Measurements from ENCODE around the gene VEPH1. TPM values are rescaled to one million over a fixed set of nuclear protein-coding genes. Genes with fewer than 3 reads are reported as not detected.

The VEPH1 gene
- total RNA-seq, 2 donors from 2014 or later: 0.15 to 3.9 TPM

GRCh38 chr3:157376603-157377300 lies 126.5 kb downstream of the VEPH1 start:
- H3K9me3 ChIP-seq (ENCODE audit: control insufficient read depth, low read length, poor library complexity, severe bottlenecking): no peaks in the 10 kb centered on the region
- H3K4me1 Mint-ChIP-seq: peaks cover 2% of the 10 kb centered on the region
- no peak overlapping the region for H3K27ac Mint-ChIP-seq
- ATAC-seq: no peak
- H3K36me3 Mint-ChIP-seq (ENCODE audit: low read depth): no peaks in the 10 kb centered on the region
- no peaks in the 10 kb centered on the region for H3K27me3 Mint-ChIP-seq
- no peak for DNase-seq
- H3K4me3 Mint-ChIP-seq: no peak overlapping the region

- no peak for ATAC-seq
- H3K4me1 Mint-ChIP-seq: peaks cover 2% of the 10 kb centered on the region
Measured at GRCh38 chr3:157375342-157375986, 127.8 kb downstream of the VEPH1 start.

GRCh38 chr3:157374933-157375332 lies 128.3 kb downstream of the VEPH1 start:
- H3K27ac Mint-ChIP-seq: no peak overlapping the region
- no peaks in the 10 kb centered on the region for H3K36me3 Mint-ChIP-seq (ENCODE audit: low read depth)
- no peaks in the 10 kb centered on the region for H3K27me3 Mint-ChIP-seq
- DNase-seq: no peak
- H3K4me1 Mint-ChIP-seq: peaks cover 2% of the 10 kb centered on the region
- H3K4me3 Mint-ChIP-seq: no peak overlapping the region
- no peak for ATAC-seq
- no peaks in the 10 kb centered on the region for H3K9me3 ChIP-seq (ENCODE audit: control insufficient read depth, low read length, poor library complexity, severe bottlenecking)

More at GRCh38 chr3:157375342-157375986, 127.8 kb downstream of the VEPH1 start:
- Mint-ChIP-seq H3K27ac (no peak overlapping the region), H3K27me3 (no peaks in the 10 kb centered on the region), H3K36me3 (ENCODE audit: low read depth) (no peaks in the 10 kb centered on the region), H3K4me3 (no peak overlapping the region)
- no peak for DNase-seq
- no peaks in the 10 kb centered on the region for H3K9me3 ChIP-seq (ENCODE audit: control insufficient read depth, low read length, poor library complexity, severe bottlenecking)

- Mint-ChIP-seq H3K27ac (no peak overlapping the region), H3K4me1 (peaks cover 2% of the 10 kb centered on the region), H3K4me3 (no peak overlapping the region), H3K36me3 (ENCODE audit: low read depth) (no peaks in the 10 kb centered on the region), H3K27me3 (no peaks in the 10 kb centered on the region)
- DNase-seq (no peak), ATAC-seq (no peak)
- H3K9me3 ChIP-seq (ENCODE audit: control insufficient read depth, low read length, poor library complexity, severe bottlenecking): no peaks in the 10 kb centered on the region
Measured at GRCh38 chr3:157373783-157374182, 129.4 kb downstream of the VEPH1 start.

GRCh38 chr3:157370867-157371266 lies 132.3 kb downstream of the VEPH1 start:
- ATAC-seq: no peak
- H3K4me1 Mint-ChIP-seq: peaks cover 2% of the 10 kb centered on the region

GRCh38 chr3:157369727-157370421 lies 133.3 kb downstream of the VEPH1 start:
- no peak overlapping the region for H3K27ac Mint-ChIP-seq
- H3K4me3 Mint-ChIP-seq: no peak overlapping the region
- no peaks in the 10 kb centered on the region for H3K4me1 Mint-ChIP-seq
- H3K36me3 Mint-ChIP-seq (ENCODE audit: low read depth): peaks cover 2% of the 10 kb centered on the region
- DNase-seq (no peak), ATAC-seq (no peak)
- H3K9me3 ChIP-seq (ENCODE audit: control insufficient read depth, low read length, poor library complexity, severe bottlenecking): no peaks in the 10 kb centered on the region
- H3K27me3 Mint-ChIP-seq: peaks cover 4% of the 10 kb centered on the region

More at GRCh38 chr3:157370867-157371266, 132.3 kb downstream of the VEPH1 start:
- Mint-ChIP-seq H3K4me3 (no peak overlapping the region), H3K36me3 (ENCODE audit: low read depth) (peaks cover 2% of the 10 kb centered on the region), H3K27me3 (no peaks in the 10 kb centered on the region), H3K27ac (no peak overlapping the region)
- H3K9me3 ChIP-seq (ENCODE audit: control insufficient read depth, low read length, poor library complexity, severe bottlenecking): no peaks in the 10 kb centered on the region
- DNase-seq: no peak

- Mint-ChIP-seq H3K36me3 (ENCODE audit: low read depth) (peaks cover 2% of the 10 kb centered on the region), H3K27me3 (peaks cover 4% of the 10 kb centered on the region), H3K4me1 (no peaks in the 10 kb centered on the region), H3K4me3 (no peak overlapping the region), H3K27ac (no peak overlapping the region)
- H3K9me3 ChIP-seq (ENCODE audit: control insufficient read depth, low read length, poor library complexity, severe bottlenecking): no peaks in the 10 kb centered on the region
- ATAC-seq (no peak), DNase-seq (no peak)
Measured at GRCh38 chr3:157368171-157368570, 135.0 kb downstream of the VEPH1 start.

- H3K4me1 Mint-ChIP-seq: no peaks in the 10 kb centered on the region
- H3K27me3 Mint-ChIP-seq: peaks cover 4% of the 10 kb centered on the region
- no peak overlapping the region for H3K4me3 Mint-ChIP-seq
- peaks cover 2% of the 10 kb centered on the region for H3K36me3 Mint-ChIP-seq (ENCODE audit: low read depth)
- H3K9me3 ChIP-seq (ENCODE audit: control insufficient read depth, low read length, poor library complexity, severe bottlenecking): no peaks in the 10 kb centered on the region
- DNase-seq: no peak
- no peak overlapping the region for H3K27ac Mint-ChIP-seq
- ATAC-seq: no peak
Measured at GRCh38 chr3:157363393-157363792, 139.8 kb downstream of the VEPH1 start.

GRCh38 chr3:157362348-157362747 lies 140.9 kb downstream of the VEPH1 start:
- H3K27me3 Mint-ChIP-seq: peaks cover 10% of the 10 kb centered on the region
- H3K36me3 Mint-ChIP-seq (ENCODE audit: low read depth): peaks cover 2% of the 10 kb centered on the region
- H3K27ac Mint-ChIP-seq: no peak overlapping the region
- no peaks in the 10 kb centered on the region for H3K9me3 ChIP-seq (ENCODE audit: control insufficient read depth, low read length, poor library complexity, severe bottlenecking)
- no peak overlapping the region for H3K4me3 Mint-ChIP-seq
- no peaks in the 10 kb centered on the region for H3K4me1 Mint-ChIP-seq
- no peak for DNase-seq
- ATAC-seq: no peak

GRCh38 chr3:157360044-157360443 lies 143.2 kb downstream of the VEPH1 start:
- H3K27ac Mint-ChIP-seq: no peak overlapping the region
- DNase-seq (no peak), ATAC-seq (no peak)
- no peaks in the 10 kb centered on the region for H3K36me3 Mint-ChIP-seq (ENCODE audit: low read depth)
- no peaks in the 10 kb centered on the region for H3K9me3 ChIP-seq (ENCODE audit: control insufficient read depth, low read length, poor library complexity, severe bottlenecking)
- peaks cover 16% of the 10 kb centered on the region for H3K27me3 Mint-ChIP-seq
- no peaks in the 10 kb centered on the region for H3K4me1 Mint-ChIP-seq
- H3K4me3 Mint-ChIP-seq: no peak overlapping the region

GRCh38 chr3:157356541-157356940 lies 146.7 kb downstream of the VEPH1 start:
- ATAC-seq: no peak
- Mint-ChIP-seq H3K4me1 (no peaks in the 10 kb centered on the region), H3K27ac (no peak overlapping the region), H3K36me3 (ENCODE audit: low read depth) (peaks cover 2% of the 10 kb centered on the region), H3K4me3 (no peak overlapping the region), H3K27me3 (peaks cover 16% of the 10 kb centered on the region)
- H3K9me3 ChIP-seq (ENCODE audit: control insufficient read depth, low read length, poor library complexity, severe bottlenecking): no peaks in the 10 kb centered on the region
- DNase-seq: no peak

- DNase-seq (no peak), ATAC-seq (no peak)
- Mint-ChIP-seq H3K36me3 (ENCODE audit: low read depth) (peaks cover 2% of the 10 kb centered on the region), H3K4me1 (no peaks in the 10 kb centered on the region), H3K27me3 (peaks cover 16% of the 10 kb centered on the region), H3K27ac (no peak overlapping the region), H3K4me3 (no peak overlapping the region)
- H3K9me3 ChIP-seq (ENCODE audit: control insufficient read depth, low read length, poor library complexity, severe bottlenecking): no peaks in the 10 kb centered on the region
Measured at GRCh38 chr3:157355276-157355675, 147.9 kb downstream of the VEPH1 start.

- H3K36me3 Mint-ChIP-seq (ENCODE audit: low read depth): peaks cover 2% of the 10 kb centered on the region
- ATAC-seq (no peak), DNase-seq (no peak)
- H3K4me1 Mint-ChIP-seq: no peaks in the 10 kb centered on the region
- peaks cover 16% of the 10 kb centered on the region for H3K27me3 Mint-ChIP-seq
- H3K4me3 Mint-ChIP-seq: no peak overlapping the region
- no peak overlapping the region for H3K27ac Mint-ChIP-seq
- H3K9me3 ChIP-seq (ENCODE audit: control insufficient read depth, low read length, poor library complexity, severe bottlenecking): no peaks in the 10 kb centered on the region
Measured at GRCh38 chr3:157354722-157355121, 148.5 kb downstream of the VEPH1 start.
